B cell (primary cell): ENCODE measurements around the gene FRMD4A. TPM values are rescaled to one million over a fixed set of nuclear protein-coding genes. Genes with fewer than 3 reads are reported as not detected.

ENCODE experiments used
- ATAC-seq: fragments of 200-7000 bp; cut with Tn5 transposase; one replicate; pipeline ENCODE4 v1.10.0; 2021; ENCODE audit warnings: low read depth, mild to moderate bottlenecking, moderate number of reproducible peaks, moderate library complexity
- CTCF ChIA-PET: fragments of 350-600 bp; sonication (Branson Sonifier 250); formaldehyde crosslinking; loops from one replicate; lab custom pipeline; 2021; ENCODE audit warnings: antibody characterized with exemption, inconsistent platforms; lab: Charles Lee
- POLR2A ChIA-PET: fragments of 350-600 bp; sonication (Branson Sonifier 250); formaldehyde crosslinking; loops from one replicate; lab custom pipeline; 2021; ENCODE audit warnings: antibody characterized with exemption; lab: Charles Lee
- DNase-seq: peaks from one replicate; pipeline ENCODE4 v3.0.0; 2013
- H2AFZ ChIP-seq: 2 replicates; pipeline ENCODE4 v1.6.1; 2012; ENCODE audit warnings: mild to moderate bottlenecking, low read depth, low read length; ENCODE audit not compliant: insufficient read depth, poor library complexity, severe bottlenecking
- H3K27ac ChIP-seq, 2 donors: 1 replicate in 1 of 2; 2 replicates in 1 of 2; pipeline ENCODE4 v1.5.1; 2012 to 2013; ENCODE audit warnings: low read length in 2 of 2, mild to moderate bottlenecking in 2 of 2, moderate library complexity in 1 of 2
- H3K27me3 ChIP-seq, 4 experiments: fragments of 200-600 bp in 1 of 4; sonication (generic) in 1 of 4; replicated peaks in 1 of 4; 1 replicate in 2 of 4; 2 replicates in 2 of 4; pipeline versions ENCODE4 v1.6.1 to v1.7.0; 2013 to 2016; ENCODE audit warnings: low read length in 3 of 4, mild to moderate bottlenecking in 2 of 4, mixed read lengths in 1 of 4, moderate library complexity in 1 of 4; ENCODE audit not compliant: insufficient read depth in 4 of 4, control insufficient read depth in 3 of 4; ENCODE audit errors: control extremely low read depth in 1 of 4
- H3K36me3 ChIP-seq, 2 experiments: replicated peaks in 1 of 2; 1 replicate in 1 of 2; 2 replicates in 1 of 2; pipeline versions ENCODE4 v1.6.1 to v1.7.1; 2013; ENCODE audit warnings: low read length in 1 of 2; ENCODE audit not compliant: insufficient read depth in 2 of 2, control insufficient read depth in 1 of 2; ENCODE audit errors: control extremely low read depth in 1 of 2, extremely low read depth in 1 of 2
- H3K4me1 ChIP-seq, 2 donors: fragments of 200-600 bp in 1 of 2; sonication (generic) in 1 of 2; 1 replicate in 1 of 2; 2 replicates in 1 of 2; pipeline versions ENCODE4 v1.5.1 to v1.6.1; 2013 to 2017; ENCODE audit warnings: low read length in 2 of 2; ENCODE audit not compliant: control insufficient read depth in 2 of 2, insufficient read depth in 2 of 2
- H3K4me2 ChIP-seq: replicated peaks from 2 replicates; pipeline ENCODE3; 2012; ENCODE audit warnings: mild to moderate bottlenecking, low read depth, low read length; ENCODE audit not compliant: poor library complexity, severe bottlenecking
- H3K4me3 ChIP-seq, 5 experiments: fragments of 200-600 bp in 1 of 5; sonication (generic) in 1 of 5; 1 replicate in 3 of 5; 2 replicates in 2 of 5; pipeline versions ENCODE4 v1.5.1 to v1.7.0; 2011 to 2016; ENCODE audit warnings: low read length in 4 of 5, mild to moderate bottlenecking in 4 of 5, low read depth in 2 of 5, control low read depth in 1 of 5, moderate library complexity in 1 of 5; ENCODE audit not compliant: insufficient read depth in 1 of 5; ENCODE audit errors: control extremely low read depth in 1 of 5, extremely low read depth in 1 of 5
- H3K79me2 ChIP-seq: fragments of 200-600 bp; sonication (generic); one replicate; pipeline ENCODE4 v1.6.0; 2016; ENCODE audit warnings: low read length; ENCODE audit not compliant: control insufficient read depth, insufficient read depth
- H3K9ac ChIP-seq: fragments of 200-600 bp; sonication (generic); 2 replicates; pipeline ENCODE4 v1.6.1; 2017; ENCODE audit warnings: mild to moderate bottlenecking, low read length, moderate library complexity
- H3K9me3 ChIP-seq, 3 donors: one replicate each; pipeline versions ENCODE4 v1.6.1 to v1.7.1; 2013; ENCODE audit warnings: low read length in 2 of 3; ENCODE audit not compliant: control insufficient read depth in 2 of 3, insufficient read depth in 1 of 3; ENCODE audit errors: control extremely low read depth in 1 of 3
- H4K20me1 ChIP-seq: 2 replicates; pipeline ENCODE4 v1.6.0; 2012; ENCODE audit warnings: mild to moderate bottlenecking, low read length; ENCODE audit not compliant: insufficient read depth, control insufficient read depth, poor library complexity, severe bottlenecking
- H3K27ac Mint-ChIP-seq: one replicate; pipeline ENCODE4 v1.8.0; 2021; ENCODE audit warnings: mixed read lengths
- H3K27me3 Mint-ChIP-seq: one replicate; pipeline ENCODE4 v1.8.0; 2021; ENCODE audit warnings: mixed read lengths
- H3K4me1 Mint-ChIP-seq: one replicate; pipeline ENCODE4 v1.8.0; 2021; ENCODE audit warnings: mixed read lengths
- H3K4me3 Mint-ChIP-seq: one replicate; pipeline ENCODE4 v1.8.0; 2021; ENCODE audit warnings: mixed read lengths
- H3K9me3 Mint-ChIP-seq: one replicate; pipeline ENCODE4 v1.8.0; 2022; ENCODE audit warnings: mixed read lengths; ENCODE audit not compliant: insufficient read depth
- EZH2 ChIP-seq: IDR thresholded peaks from 2 replicates; pipeline ENCODE4 v1.6.1; 2012; ENCODE audit warnings: borderline replicate concordance, low read depth, mild to moderate bottlenecking, moderate library complexity, low read length; ENCODE audit not compliant: insufficient read depth, poor library complexity, severe bottlenecking
- WGBS: methylation state at CpG from one replicate; pipeline ENCODE4 v1.1.5; 2013; ENCODE audit warnings: missing lambda C conversion rate; ENCODE audit not compliant: insufficient coverage; 5-methylcytosine and 5-hydroxymethylcytosine counted together
- intact Hi-C: fragments of 100-400 bp; cut with micrococcal nuclease; formaldehyde crosslinking; loops from one replicate; pipeline ENCODE4 v1.10.0; 2022
- polyA plus RNA-seq: library from polyadenylated mRNA; depleted of rRNA; stranded (reverse); fragments of >200 nt; gene quantifications from 2 replicates; pipeline ENCODE4 v1.2.3, GENCODE V29; 2012
- total RNA-seq, 2 donors: library from RNA; stranded (reverse); fragments of 120-200 nt in 1 of 2; gene quantifications; 1 replicate in 1 of 2; 2 replicates in 1 of 2; pipeline versions ENCODE4 v1.2.3 to v1.2.4, GENCODE V29; 2013 to 2022
- TF ChIP-seq, protein P1 (sequence below): fragments of 200-600 bp; IDR thresholded peaks from one replicate; pipeline ENCODE4 v1.8.0; 2022; ENCODE audit warnings: antibody characterized with exemption, mild to moderate bottlenecking

Gene FRMD4A
- total and polyA plus RNA-seq, 2 donors (not counting 1 experiment from before 2014, with no cell fraction given): 0.76 to 3.4 TPM

DNA sequence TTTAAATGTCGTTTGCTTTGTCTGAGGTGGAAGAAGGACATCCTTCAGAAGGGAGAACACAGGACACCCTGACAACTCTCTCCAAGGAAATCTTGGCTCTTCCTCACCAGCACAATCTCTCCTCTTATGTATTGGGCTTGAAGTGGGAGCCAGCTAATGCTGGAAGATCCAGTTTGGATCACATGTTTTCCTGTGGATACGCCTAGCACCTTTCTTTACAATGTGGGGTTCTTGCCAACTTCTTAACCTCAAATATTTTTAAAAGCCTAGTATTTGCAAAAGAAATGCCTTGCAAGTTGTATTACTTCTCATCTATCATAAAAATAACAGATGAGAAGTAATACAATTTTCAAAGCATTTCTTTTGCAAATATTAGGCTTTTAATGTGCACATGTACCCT is 76.4 kb downstream of the FRMD4A start:
- Histone ChIP-seq H3K4me1 (no peaks in the 10 kb centered on the region), H3K4me3 (no peak overlapping the region), H3K9ac (no peak overlapping the region), H3K9me3 (peaks cover 3 to 7% (median 5%) of the 10 kb centered on the region in 3 donors), H3K4me2 (no peak overlapping the region), H3K36me3 (no peaks in the 10 kb centered on the region), H4K20me1 (no peaks in the 10 kb centered on the region), H3K79me2 (no peaks in the 10 kb centered on the region), H3K27me3 (peaks cover 0 to 12% (median 0%) of the 10 kb centered on the region in 4 experiments), H2AFZ (no peak overlapping the region), H3K27ac (no peak overlapping the region)
- ATAC-seq: no peak
- DNase-seq: no peak
- POLR2A ChIA-PET: no interaction called here
- Mint-ChIP-seq H3K27me3 (peaks cover 39% of the 10 kb centered on the region), H3K4me1 (no peaks in the 10 kb centered on the region), H3K27ac (no peak overlapping the region), H3K4me3 (no peak overlapping the region), H3K9me3 (peaks cover 2% of the 10 kb centered on the region)
- TF ChIP-seq, protein P1, sequence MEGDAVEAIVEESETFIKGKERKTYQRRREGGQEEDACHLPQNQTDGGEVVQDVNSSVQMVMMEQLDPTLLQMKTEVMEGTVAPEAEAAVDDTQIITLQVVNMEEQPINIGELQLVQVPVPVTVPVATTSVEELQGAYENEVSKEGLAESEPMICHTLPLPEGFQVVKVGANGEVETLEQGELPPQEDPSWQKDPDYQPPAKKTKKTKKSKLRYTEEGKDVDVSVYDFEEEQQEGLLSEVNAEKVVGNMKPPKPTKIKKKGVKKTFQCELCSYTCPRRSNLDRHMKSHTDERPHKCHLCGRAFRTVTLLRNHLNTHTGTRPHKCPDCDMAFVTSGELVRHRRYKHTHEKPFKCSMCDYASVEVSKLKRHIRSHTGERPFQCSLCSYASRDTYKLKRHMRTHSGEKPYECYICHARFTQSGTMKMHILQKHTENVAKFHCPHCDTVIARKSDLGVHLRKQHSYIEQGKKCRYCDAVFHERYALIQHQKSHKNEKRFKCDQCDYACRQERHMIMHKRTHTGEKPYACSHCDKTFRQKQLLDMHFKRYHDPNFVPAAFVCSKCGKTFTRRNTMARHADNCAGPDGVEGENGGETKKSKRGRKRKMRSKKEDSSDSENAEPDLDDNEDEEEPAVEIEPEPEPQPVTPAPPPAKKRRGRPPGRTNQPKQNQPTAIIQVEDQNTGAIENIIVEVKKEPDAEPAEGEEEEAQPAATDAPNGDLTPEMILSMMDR: no peak
- TF ChIP-seq EZH2: no peak
- CTCF ChIA-PET: no interaction called here
- WGBS: no CpG with 5 or more reads among the region's 2 CpGs
- intact Hi-C loops: no loop called here

DNA sequence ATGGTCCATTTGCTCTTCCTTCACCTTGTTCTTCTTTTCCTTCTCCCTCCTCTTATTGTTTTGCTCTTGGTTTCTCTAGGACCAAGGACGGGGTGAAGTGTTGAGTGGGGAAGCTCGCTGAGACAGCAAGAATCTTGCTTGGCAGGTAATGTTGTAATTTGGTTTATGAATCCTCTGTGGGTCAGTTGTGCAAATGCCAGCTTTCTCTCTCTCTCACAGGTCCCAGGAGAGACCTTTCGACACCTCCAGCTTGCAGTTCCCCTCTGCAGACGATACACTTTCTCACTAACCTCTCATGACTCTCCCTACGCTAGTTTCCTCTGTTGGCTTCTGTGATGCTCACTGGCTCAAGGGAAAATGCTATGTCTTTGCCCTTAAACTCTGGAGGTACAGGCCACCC is 77.0 kb downstream of the FRMD4A start:
- ChIA-PET POLR2A (no interaction called here), CTCF (no interaction called here)
- Histone ChIP-seq H3K27ac (no peak overlapping the region), H3K4me1 (no peaks in the 10 kb centered on the region), H3K4me3 (no peak overlapping the region), H2AFZ (no peak overlapping the region), H3K27me3 (peaks cover 0 to 12% (median 0%) of the 10 kb centered on the region in 4 experiments), H3K9ac (no peak overlapping the region), H3K79me2 (no peaks in the 10 kb centered on the region), H3K9me3 (peaks cover 3 to 7% (median 5%) of the 10 kb centered on the region in 3 donors), H4K20me1 (no peaks in the 10 kb centered on the region), H3K36me3 (no peaks in the 10 kb centered on the region), H3K4me2 (no peak overlapping the region)
- 71% methylated on average over 3 of the region's 5 CpGs for WGBS
- peaks cover 40% of the 10 kb centered on the region for H3K27me3 Mint-ChIP-seq
- ATAC-seq (no peak), DNase-seq (no peak)
- no peak overlapping the region for H3K27ac Mint-ChIP-seq
- intact Hi-C loops: no loop called here
- H3K4me1 Mint-ChIP-seq: no peaks in the 10 kb centered on the region
- H3K4me3 Mint-ChIP-seq: no peak overlapping the region
- peaks cover 2% of the 10 kb centered on the region for H3K9me3 Mint-ChIP-seq
- no peak for TF ChIP-seq EZH2
- TF ChIP-seq, protein P1: no peak
